ENCODE results near the gene PAK1. TPM values are rescaled to one million over a fixed set of nuclear protein-coding genes. Genes with fewer than 3 reads are reported as not detected.
"Not testable (repeated sequence)": the region's sequence is repeated elsewhere in the genome, so short reads cannot be mapped to it uniquely, and the experiment has no call there.

PAK1 gene
- polyA plus RNA-seq (ENCODE audit: insufficient read length in 3 of 3): 10 to 100 TPM; 86.6 to 90.6 (median 88.6) TPM

DNA sequence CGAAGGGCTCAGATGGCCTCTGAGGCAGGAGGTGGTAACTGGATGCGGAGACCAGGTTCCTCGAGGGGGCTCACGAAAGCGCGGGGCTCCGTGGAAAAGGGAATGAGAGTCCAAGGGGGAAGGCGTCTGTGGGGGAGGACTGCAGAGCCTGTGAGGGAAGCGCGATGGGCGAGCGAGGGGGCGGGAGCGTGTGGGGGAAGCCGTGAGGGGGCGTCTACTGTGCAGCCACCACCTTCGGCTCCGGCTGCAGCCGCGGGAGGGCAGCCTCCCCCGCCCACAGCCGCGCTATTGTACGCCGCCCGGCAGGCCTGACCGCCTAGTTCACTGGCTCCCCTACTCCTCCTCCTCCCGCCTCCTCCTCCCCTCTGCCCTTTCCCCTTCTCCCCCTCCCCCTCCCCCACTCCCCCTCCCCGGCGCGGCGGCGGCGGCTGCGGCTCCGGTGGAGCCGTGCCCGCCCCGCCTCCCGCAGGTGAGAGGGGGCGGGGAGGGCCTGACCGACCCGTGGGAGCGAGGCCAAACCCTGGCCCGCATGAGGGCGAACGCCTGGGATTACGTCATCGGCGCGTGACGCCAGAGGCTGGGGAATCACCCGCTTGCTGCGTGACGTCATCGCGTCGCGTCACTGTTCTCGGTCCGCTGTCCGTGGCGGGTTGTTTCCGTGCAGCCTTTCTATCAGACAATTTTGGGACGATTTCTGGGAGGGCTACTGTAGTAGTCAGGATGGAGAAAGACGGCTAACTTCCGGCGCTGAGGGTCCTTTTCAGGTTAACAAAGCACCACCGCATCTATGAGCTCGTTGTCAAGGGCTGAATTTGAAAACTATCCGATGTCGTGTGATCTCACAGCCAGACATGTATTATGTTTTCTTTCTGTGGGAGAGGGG is at the start of gene PAK1:
TSS of gene PAK1 (minus strand) at position 294 of the 883 bp plus-strand sequence. CDS start 81,574 bp downstream, outside the sequence.
- DNase-seq (ENCODE audit: low read depth in 3 of 3, low spot score in 2 of 3): peak; percentile 84 to 92 (median 89)

DNA sequence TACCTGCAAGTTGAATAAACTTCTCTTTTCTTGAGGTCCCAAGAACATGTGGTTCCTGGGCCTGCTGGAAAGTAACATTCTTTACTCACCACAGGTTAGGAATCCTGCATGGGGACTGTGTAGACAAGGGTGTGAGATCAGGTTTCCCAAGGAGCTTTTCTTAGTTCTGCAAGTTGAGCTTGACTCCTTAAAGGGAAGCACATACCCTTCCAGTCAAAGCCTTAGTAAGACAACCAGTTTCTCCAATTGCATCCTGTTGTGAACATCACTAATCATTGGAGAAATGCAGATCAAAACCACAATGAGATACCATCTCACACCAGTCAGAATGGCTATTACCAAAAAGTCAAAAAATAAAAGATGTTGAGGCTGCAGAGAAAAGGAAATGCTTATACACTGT is 48.3 kb upstream of the PAK1 start:
- no peak for DNase-seq (ENCODE audit: low read depth in 3 of 3, low spot score in 2 of 3)

DNA sequence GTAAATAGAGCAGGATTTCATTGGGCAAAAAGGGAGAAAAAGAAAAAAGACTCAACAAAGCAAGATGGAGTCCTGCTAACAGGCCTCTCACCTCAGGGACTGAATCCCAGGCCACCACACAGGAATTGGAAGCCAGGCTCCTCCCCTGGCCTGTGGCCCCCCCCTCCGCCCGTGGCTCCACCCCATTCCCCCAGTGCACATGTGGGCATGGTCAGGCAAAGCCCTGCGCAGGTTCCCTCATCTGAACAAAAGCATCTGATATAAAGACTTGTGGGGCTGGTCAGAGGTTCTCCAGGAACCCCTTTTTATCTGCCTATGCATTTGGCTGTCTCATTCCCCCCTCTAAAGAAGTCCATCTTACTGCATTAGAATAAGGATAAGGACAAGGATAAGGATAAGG is 46.0 kb upstream of the PAK1 start:
- no peak for DNase-seq (ENCODE audit: low read depth in 3 of 3, low spot score in 2 of 3)

DNA sequence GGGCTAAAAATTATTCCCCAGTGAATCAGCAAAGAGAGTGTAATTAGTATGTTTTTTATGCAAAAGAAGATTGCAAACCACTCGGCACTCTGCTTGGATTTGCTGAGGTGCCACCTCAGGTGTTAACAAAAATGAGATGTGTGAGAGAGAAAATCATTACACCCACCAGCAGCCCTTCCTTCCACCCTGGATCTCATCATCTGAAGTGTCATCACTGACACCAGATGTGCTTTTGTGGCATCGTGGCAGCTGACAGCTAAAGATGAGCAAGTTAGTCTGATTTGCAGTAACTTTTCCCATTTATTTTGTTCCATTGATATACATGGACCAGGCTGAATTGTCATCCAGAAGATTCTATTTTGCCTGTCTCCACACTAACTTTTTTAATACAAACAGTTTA is 44.6 kb upstream of the PAK1 start:
- no peak for DNase-seq (ENCODE audit: low read depth in 3 of 3, low spot score in 2 of 3)

DNA sequence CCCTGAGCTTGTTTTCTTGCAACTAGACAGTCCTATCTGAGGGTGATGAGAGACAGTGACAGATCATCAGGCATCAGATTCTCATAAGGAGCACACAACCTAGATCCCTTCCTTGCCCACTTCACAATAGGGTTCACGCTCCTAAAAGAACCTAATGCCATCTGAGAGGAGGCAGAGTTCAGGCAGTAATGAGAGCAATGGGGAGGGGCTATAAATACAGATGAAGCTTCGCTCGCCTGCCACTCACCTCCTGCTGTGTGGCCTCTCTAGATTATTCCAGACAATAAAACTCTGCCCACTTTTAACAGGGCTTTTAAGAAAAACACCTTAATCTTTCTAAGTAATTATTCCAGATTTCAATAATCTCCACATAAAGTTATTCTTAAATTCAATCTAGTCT is 43.9 kb upstream of the PAK1 start:
- no peak for DNase-seq (ENCODE audit: low read depth in 3 of 3, low spot score in 2 of 3)

DNA sequence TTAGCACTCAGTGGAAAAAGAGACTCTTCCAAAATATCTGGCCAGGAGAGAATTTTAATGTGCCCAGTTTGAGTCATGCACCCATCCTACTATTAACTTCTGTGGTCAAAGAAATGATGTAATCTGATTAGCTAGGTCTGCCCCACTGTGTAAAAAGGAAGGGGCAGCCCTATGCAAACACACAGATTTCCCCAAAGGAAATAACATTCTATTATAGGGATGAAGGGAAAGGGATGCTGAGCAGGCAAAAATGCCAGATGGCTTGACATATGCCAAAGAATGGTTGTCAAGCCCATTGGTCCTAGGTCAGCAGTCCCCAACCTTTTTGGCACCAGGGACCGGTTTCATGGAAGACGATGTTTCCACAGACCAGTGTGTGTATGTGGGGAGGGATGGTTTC is 43.3 kb upstream of the PAK1 start:
- DNase-seq (ENCODE audit: low read depth in 3 of 3, low spot score in 2 of 3): no peak

DNA sequence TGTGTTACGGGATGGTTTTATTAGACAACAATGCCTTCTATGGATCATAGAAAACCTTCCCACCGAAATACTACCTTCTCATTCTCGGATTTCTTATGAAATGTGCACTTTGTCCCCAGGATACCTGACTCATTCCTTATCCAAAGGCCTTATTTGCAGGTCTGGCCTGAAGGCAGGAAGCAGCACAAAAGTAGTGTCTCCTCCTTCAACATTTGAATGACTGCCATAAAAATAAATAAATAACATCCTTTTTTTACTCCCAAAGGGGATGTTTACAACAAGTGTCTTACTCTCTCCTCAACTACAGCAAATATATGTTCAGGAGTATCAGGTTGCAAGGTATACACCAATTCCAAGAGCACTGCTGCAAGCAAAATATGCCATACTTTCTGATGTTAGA is 41.6 kb upstream of the PAK1 start:
- no peak for DNase-seq (ENCODE audit: low read depth in 3 of 3, low spot score in 2 of 3)

DNA sequence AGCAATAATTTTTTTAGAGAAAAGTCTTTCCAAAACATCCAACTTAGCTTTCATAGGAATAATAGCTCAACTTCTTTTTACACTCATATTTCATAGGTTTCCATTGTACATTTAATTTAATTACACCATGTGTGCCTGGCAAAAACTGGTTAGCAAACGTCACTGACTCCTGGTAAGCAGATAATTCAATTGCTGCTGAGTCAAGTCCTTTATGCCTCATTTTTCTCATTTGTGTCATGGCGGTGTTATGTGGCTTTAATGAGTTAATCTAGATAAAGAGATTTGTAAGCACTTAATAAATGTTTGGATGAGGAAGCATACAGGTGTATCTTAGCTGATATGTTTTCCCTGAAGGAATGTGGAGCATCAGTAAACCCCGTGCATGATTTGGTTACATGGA is 41.2 kb upstream of the PAK1 start:
- DNase-seq (ENCODE audit: low read depth in 3 of 3, low spot score in 2 of 3): no peak

DNA sequence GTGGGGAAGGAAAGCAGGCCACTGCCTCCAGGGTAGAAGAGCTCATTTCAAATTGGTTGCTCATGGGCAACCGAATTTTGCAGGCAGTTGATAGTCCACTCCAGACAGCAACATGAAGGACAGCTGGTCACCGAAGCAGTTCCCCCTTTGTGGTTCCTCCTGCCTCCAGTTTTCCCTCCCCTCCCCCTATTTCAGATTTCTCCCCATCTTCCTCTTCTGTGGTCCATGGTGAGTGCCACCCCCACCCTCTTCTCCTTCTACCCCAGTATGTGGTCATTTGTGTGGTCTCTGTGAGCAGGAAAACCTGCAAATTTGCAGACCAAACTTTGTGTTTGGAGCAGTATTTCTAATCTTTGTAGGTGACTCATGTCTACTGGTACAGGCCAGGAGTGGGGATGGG is 38.2 kb upstream of the PAK1 start:
- no peak for DNase-seq (ENCODE audit: low read depth in 3 of 3, low spot score in 2 of 3)

DNA sequence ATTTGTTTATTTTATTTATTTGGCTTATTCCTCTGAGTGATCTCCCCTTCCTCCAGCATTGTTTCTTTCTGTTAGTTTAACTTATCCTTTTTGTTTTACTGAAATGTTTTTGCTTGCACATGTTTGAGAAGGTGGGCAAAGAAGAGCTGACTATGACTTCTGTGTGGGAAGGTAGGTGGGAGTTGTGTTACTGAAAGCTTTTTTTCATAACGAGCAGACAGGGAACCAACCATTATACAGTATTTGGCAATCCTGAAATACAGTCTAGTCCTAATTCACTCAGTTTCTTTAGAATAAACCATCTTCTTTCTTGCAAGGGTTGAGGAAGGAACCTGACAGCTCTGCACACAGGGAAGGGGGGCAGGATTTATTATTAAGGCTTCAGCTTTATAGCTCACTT is 37.0 kb upstream of the PAK1 start:
- no peak for DNase-seq (ENCODE audit: low read depth in 3 of 3, low spot score in 2 of 3)

DNA sequence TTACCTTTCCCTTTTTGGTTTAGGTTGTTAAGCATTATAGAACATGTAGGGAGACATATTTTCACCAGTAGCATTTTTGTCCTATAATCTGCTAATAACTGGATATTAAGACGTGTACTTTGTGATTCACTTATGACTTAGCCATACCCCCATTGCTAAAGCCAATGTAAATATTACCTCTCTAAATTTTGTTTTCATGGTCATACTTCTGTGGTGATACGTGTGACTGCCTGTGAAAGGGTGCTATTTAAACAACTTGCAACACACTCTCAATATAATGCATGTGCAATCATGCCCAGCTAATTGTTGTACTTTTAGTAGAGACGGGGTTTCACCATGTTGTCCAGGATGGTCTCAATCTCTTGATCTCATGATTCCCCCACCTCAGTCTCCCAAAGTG is 36.2 kb upstream of the PAK1 start:
- DNase-seq (ENCODE audit: low read depth in 3 of 3, low spot score in 2 of 3): no peak

DNA sequence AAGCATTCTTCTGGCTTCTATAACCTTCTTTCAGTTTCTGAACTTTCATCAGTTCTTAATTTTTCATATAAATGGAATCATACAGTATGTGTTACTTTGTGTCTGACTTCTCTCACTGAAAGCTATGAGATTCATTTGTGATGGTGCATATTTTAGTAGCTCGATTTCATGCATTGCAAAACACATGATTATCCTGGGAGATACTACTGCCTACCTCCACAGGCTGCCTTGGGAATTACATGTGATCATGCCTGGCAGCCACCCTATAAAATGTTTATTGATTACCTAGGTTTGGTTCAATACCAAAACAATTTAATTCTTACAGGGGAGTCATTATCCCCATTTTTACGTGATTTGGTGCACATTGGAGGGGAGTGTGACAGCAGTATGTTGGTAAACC is 34.1 kb upstream of the PAK1 start:
- DNase-seq (ENCODE audit: low read depth in 3 of 3, low spot score in 2 of 3): no peak

DNA sequence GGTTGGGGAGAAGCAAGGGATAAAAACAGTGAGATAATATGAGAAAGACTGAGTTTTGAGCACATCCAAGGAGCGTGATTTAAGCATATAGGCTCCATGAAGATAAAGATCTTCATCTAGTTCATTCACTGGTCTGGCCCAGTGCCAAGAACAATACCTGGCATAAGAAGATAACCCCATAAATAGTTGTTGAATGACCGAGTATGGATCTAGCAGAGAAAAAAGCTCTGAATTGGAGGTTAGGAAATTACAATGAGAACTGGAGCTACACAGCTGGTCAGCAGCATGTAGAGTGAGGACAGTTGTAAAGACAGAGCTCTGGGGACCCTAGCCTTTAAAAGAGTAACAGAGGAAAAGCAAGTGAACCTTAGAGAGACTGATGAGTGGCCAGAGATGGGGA is 33.0 kb upstream of the PAK1 start:
- DNase-seq (ENCODE audit: low read depth in 3 of 3, low spot score in 2 of 3): no peak

DNA sequence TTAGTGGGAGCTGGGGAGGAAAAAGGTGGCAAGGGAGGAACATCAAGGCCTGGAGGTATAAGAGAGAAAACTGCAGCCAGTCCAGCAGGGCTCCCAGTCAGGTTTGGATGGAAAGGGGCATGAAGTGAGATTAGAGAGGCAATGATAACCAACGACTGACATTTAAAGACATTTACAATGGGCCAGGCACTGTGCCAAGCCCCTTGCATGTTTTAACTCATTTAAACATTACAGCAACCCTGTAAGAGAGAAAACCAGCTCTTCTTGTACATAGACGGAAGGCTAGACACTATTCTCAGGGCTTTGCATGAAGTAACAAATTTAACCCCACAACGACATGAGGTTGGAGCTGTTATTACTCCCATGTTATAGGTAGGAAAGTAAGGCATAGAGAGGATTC is 32.1 kb upstream of the PAK1 start:
- no peak for DNase-seq (ENCODE audit: low read depth in 3 of 3, low spot score in 2 of 3)

DNA sequence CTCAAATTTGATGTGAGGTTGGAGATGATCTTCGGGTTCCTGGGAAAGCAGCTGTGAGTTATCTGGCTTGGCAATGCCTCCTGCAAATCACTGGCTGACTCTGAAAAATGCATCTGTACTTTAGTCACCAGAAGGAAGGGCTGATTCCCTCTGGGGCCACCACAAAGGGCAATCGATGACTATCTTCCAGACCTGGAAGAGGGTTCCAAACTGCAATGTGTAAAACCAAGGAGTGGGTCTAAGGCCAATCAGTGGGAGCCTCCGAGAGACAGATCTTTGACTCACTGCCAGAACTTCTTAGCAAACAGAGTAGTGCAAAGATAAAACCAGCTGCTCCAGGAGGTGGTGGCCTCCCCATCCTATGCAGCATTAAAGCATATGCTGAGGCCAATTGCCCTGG is 29.1 kb upstream of the PAK1 start:
- no peak for DNase-seq (ENCODE audit: low read depth in 3 of 3, low spot score in 2 of 3)

DNA sequence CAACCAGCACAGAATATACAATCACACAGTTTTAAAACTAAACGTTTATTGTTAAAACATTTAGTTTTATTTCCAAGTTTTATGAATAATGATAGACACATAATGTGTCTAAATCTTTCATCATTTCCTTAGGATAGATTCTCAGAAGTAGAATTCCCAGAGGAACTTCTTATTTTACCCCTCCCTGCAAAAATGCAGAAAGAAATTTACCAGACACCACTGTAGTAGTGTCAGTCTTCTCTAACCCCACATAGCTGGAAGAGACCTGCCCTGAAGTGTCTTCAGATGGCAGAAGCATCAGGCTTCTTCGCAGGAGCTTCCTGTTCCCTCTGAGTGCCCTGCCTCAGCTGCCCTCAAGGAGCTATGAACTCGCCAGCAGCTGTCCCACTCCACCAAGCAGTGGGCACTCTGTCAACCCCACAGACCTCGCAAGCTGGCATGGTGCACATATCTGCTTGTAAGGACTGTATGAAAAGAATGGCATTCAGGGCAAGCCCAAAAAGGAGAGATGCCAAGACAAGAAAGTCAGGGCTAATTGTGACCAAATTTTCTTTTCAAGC is 28.5 kb upstream of the PAK1 start:
- no peak for DNase-seq (ENCODE audit: low read depth in 3 of 3, low spot score in 2 of 3)

DNA sequence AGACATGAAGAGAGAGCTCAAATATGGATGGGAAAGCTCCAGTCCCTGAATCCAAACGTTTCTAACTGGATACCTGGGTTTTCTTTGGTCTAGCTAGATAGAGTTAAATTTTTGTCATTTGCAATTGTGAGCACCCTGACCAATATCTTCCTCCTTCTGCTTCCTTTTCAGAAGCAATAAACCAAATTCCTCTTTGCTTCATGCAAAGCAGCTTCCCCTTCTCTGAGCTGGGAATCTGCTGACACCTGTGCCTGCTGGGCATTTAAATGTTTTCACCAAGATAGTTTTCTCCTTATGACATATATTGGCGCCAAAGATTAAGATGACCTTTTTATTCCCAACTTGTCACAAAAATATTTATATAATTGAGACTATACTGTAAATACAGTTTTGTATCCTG is 27.9 kb upstream of the PAK1 start:
- no peak for DNase-seq (ENCODE audit: low read depth in 3 of 3, low spot score in 2 of 3)

DNA sequence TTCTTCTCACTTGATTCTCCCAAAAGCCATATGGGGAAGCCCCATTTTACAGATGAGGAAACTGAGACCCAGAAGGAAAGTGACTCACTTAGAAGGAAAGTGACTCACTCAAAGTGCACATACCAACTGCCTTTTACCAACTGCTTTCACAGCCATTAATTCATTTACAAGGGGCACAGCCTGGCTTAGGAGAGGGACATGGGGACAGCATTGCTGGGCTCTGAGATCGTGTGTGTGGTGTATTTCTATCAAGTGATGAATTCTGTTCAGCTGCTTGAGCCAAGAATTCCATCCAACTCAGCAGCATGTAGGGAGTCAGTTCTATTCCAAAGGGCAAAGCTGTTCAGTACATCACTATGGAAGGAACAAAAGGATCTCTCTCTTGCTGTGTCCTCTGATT is 23.5 kb upstream of the PAK1 start:
- DNase-seq (ENCODE audit: low read depth in 3 of 3, low spot score in 2 of 3): no peak

DNA sequence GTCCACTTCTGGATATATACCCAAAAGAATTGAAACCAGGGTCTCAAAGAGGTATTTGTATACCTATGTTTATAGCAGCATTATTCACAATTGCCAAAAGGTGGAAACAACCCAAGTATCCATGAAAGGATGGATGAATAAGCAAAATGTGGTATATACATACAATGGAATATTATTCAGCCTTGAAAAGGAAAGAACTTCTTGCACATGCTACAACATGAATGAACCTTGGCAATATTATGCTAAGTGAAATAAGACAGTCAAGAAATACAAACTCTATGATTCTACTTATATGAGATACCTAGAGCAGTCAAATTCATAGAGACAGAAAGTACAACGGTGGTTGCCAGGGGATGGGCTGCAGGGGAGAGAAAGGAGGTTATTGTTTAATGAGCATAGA is 21.6 kb upstream of the PAK1 start:
- DNase-seq (ENCODE audit: low read depth in 3 of 3, low spot score in 2 of 3): no peak

DNA sequence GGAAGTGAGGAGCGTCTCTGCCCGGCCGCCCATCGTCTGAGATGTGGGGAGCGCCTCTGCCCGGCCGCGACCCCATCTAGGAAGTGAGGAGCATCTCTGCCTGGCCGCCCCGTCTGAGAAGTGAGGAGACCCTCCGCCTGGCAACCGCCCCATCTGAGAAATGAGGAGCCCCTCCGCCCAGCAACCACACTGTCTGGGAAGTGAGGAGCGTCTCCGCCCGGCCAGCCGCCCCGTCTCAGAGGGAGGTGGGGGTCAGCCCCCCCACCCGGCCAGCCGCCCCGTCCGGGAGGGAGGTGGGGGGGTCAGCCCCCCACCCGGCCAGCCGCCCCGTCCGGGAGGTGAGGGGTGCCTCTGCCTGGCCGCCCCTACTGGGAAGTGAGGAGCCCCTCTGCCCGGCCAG is 16.1 kb upstream of the PAK1 start:
- DNase-seq (ENCODE audit: low read depth in 3 of 3, low spot score in 2 of 3): not testable (repeated sequence)

DNA sequence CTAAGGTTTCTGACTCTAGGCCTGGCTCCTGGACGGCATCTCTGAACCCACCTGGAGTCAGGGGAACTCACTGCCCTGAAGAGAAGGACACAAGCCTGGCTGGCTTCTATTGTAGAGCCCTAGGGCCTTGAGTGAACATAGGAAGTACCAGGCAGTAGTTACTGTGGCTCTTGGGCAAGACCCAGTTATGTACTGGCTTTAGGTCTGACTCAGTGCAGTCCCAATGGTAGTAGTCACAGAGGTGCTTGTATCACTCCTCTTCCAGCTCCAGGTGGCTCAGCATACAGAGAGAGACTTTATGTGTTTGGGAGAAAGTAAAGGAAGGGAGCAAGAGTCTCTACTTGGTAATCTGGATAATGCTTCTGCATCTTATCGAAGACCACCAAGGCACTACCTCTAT is 13.9 kb upstream of the PAK1 start:
- no peak for DNase-seq (ENCODE audit: low read depth in 3 of 3, low spot score in 2 of 3)

DNA sequence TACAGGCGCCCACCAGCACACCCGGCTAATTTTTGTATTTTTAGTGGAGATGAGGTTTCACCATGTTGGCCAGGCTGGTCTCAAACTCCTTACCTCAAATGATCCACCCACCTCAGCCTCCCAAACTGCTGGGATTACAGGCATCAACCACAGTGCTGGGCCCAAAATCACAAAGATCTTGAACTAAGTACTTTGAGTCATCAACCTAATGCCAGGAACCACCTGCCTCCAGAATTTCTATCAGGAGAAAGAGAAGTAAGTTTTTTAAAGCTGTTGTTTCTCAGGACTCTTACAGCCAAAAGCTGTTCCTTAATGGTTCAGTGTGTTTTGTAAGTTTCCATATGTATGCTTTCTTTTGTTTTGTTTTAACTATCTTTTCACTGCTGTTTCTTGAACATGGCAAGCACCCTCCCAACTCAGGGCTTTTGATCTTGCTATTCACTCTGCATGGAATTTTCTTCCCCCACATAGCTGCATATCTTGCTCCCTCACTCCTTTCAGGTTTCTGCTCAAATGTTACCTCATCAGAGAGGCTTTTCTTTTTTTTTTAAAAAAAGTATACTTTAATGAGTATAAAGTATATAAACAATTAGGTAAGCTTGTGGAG is 6.0 kb upstream of the PAK1 start:
- DNase-seq (ENCODE audit: low read depth in 3 of 3, low spot score in 2 of 3): no peak

Data from right renal cortex interstitium (tissue), 3 donors.